A549 treated with AZD2906 at 1 μM for 4 hours (cell line): Measurements from ENCODE around the gene TNS1. TPM values are rescaled to one million over a fixed set of nuclear protein-coding genes. Genes with fewer than 3 reads are reported as not detected.

Source experiments
- total RNA-seq: library from RNA; stranded (reverse); fragments of 200-300 nt; extraction: Qiagen RNA extraction; gene quantifications from 5 replicates; pipeline ENCODE4 v1.2.3, GENCODE V29; 2022

The TNS1 gene
- 8.7 to 17.5 TPM (median 16.5 TPM) in 5 replicates for total RNA-seq

DNA sequence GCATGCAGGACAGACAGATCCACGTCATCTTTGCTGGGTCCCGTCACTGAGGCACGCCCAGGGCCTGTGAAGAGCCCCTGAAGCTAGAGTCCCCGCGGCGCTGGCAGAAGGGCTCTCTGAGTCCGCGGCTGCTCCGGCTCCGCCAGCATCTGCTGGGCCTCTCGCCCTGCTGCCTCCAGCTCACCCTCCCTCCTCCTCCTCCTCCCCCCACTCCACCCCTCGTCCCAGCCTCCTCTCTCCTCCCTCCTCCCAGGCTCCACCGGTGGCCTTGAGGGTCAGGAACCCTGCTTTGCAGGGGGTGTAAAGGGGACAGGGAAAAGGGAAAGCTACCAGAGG lies at the start of gene TNS1:
Gene TNS1, minus strand, starts transcription at position 151 of the 336 bp plus-strand sequence. Its CDS starts 123 bp downstream, at position 28.

Other genes starting within 250 kb of the TNS1 start
- 0.08 TPM in 1 of 5 replicates, not detected in the others for gene RUFY4, start 66.3 kb upstream of the TNS1 start, total RNA-seq
- 0.05 TPM in 1 of 5 replicates, not detected in the others for gene CXCR2, start 123.0 kb upstream of the TNS1 start, total RNA-seq
- gene CXCR1, start 164.0 kb upstream of the TNS1 start, total RNA-seq, result not detected in 5 replicates
- gene ARPC2, start 214.2 kb upstream of the TNS1 start, total RNA-seq, result 280 to 299 TPM (median 293 TPM) in 5 replicates